ENCODE results near the gene CDK10. TPM values are rescaled to one million over a fixed set of nuclear protein-coding genes. Genes with fewer than 3 reads are reported as not detected.

Gene CDK10
- total RNA-seq, 1 donor: 12.7 TPM

- peaks cover 28% of the 10 kb centered on the region for H3K4me1 ChIP-seq (ENCODE audit: insufficient read depth, low read length)
Measured at GRCh38 chr16:89739383-89739782, 52.9 kb downstream of the CDK10 start.

GRCh38 chr16:89741342-89742014 lies 55.0 kb downstream of the CDK10 start:
- peaks cover 17% of the 10 kb centered on the region for H3K4me1 ChIP-seq (ENCODE audit: insufficient read depth, low read length)
- no peak overlapping the region for H3K4me3 ChIP-seq (ENCODE audit: low read length)
- no peaks in the 10 kb centered on the region for H3K27me3 ChIP-seq (ENCODE audit: insufficient read depth, low read length)
- no peaks in the 10 kb centered on the region for H3K9me3 ChIP-seq (ENCODE audit: low read depth, low read length)

More at GRCh38 chr16:89739383-89739782, 52.9 kb downstream of the CDK10 start:
- H3K4me3 ChIP-seq (ENCODE audit: low read length): no peak overlapping the region
- H3K9me3 ChIP-seq (ENCODE audit: low read depth, low read length): no peaks in the 10 kb centered on the region
- H3K27me3 ChIP-seq (ENCODE audit: insufficient read depth, low read length): no peaks in the 10 kb centered on the region

- Histone ChIP-seq H3K4me1 (ENCODE audit: insufficient read depth, low read length) (peaks cover 3% of the 10 kb centered on the region), H3K27me3 (ENCODE audit: insufficient read depth, low read length) (no peaks in the 10 kb centered on the region), H3K4me3 (ENCODE audit: low read length) (no peak overlapping the region), H3K9me3 (ENCODE audit: low read depth, low read length) (no peaks in the 10 kb centered on the region)
Measured at GRCh38 chr16:89742948-89743347, 56.5 kb downstream of the CDK10 start.

- no peak overlapping the region for H3K4me3 ChIP-seq (ENCODE audit: low read length)
- no peaks in the 10 kb centered on the region for H3K27me3 ChIP-seq (ENCODE audit: insufficient read depth, low read length)
- H3K9me3 ChIP-seq (ENCODE audit: low read depth, low read length): no peaks in the 10 kb centered on the region
Measured at GRCh38 chr16:89744813-89745212, 58.3 kb downstream of the CDK10 start.

More at GRCh38 chr16:89744813-89745212, 58.3 kb downstream of the CDK10 start:
- peaks cover 9% of the 10 kb centered on the region for H3K4me1 ChIP-seq (ENCODE audit: insufficient read depth, low read length)

Other genes starting within 250 kb of the CDK10 start
- gene ANKRD11, start 196.1 kb upstream of the CDK10 start, total RNA-seq: 110 TPM
- gene SPG7, start 178.3 kb upstream of the CDK10 start, total RNA-seq: 83.3 TPM
- 5,060 TPM for gene RPL13, start 126.0 kb upstream of the CDK10 start, total RNA-seq
- 0.52 TPM for gene CPNE7, start 110.9 kb upstream of the CDK10 start, total RNA-seq
- not detected for gene DPEP1, start 73.0 kb upstream of the CDK10 start, total RNA-seq
- gene CHMP1A, start 29.0 kb upstream of the CDK10 start, total RNA-seq: 33.5 TPM
- gene SPATA33, start 28.9 kb upstream of the CDK10 start, total RNA-seq: 1.3 TPM
- gene SPATA2L, start 15.0 kb downstream of the CDK10 start, total RNA-seq: 10.6 TPM
- gene VPS9D1, start 34.2 kb downstream of the CDK10 start, total RNA-seq: 5.2 TPM
- 48.9 TPM for gene ZNF276, start 34.8 kb downstream of the CDK10 start, total RNA-seq
- gene FANCA, start 130.0 kb downstream of the CDK10 start, total RNA-seq: 2.9 TPM
- 0.10 TPM for gene SPIRE2, start 141.8 kb downstream of the CDK10 start, total RNA-seq
- gene TCF25, start 186.9 kb downstream of the CDK10 start, total RNA-seq: 148 TPM
- 2.7 TPM for gene MC1R, start 232.2 kb downstream of the CDK10 start, total RNA-seq
- gene TUBB3, start 236.7 kb downstream of the CDK10 start, total RNA-seq: 0.21 TPM